H9 (cell line): ENCODE results near the gene FAM174B. TPM values are rescaled to one million over a fixed set of nuclear protein-coding genes. Genes with fewer than 3 reads are reported as not detected.

ENCODE experiments used
- DNase-seq: peaks from one replicate; pipeline ENCODE4 v3.0.0-alpha.2; 2017
- H2AFZ ChIP-seq: one replicate; pipeline ENCODE4 v1.6.1; 2013; ENCODE audit warnings: mild to moderate bottlenecking, low read length, control low read depth, moderate library complexity
- H2AK5ac ChIP-seq: 2 replicates; pipeline ENCODE4 v1.6.1; 2013; ENCODE audit warnings: low read length, control low read depth, mixed read lengths; ENCODE audit not compliant: insufficient read length
- H2BK120ac ChIP-seq: one replicate; pipeline ENCODE4 v1.6.1; 2013; ENCODE audit warnings: low read depth, mild to moderate bottlenecking, low read length, control low read depth, inconsistent platforms; ENCODE audit not compliant: poor library complexity, severe bottlenecking
- H2BK12ac ChIP-seq: 2 replicates; pipeline ENCODE4 v1.6.1; 2013; ENCODE audit warnings: low read length, control low read depth, mixed read lengths, low read depth; ENCODE audit not compliant: insufficient read length
- H2BK15ac ChIP-seq: 2 replicates; pipeline ENCODE4 v1.6.1; 2013; ENCODE audit warnings: low read depth, low read length, control low read depth
- H2BK20ac ChIP-seq: one replicate; pipeline ENCODE4 v1.6.1; 2013; ENCODE audit warnings: low read depth, mild to moderate bottlenecking, low read length, control low read depth, inconsistent platforms; ENCODE audit not compliant: poor library complexity, severe bottlenecking
- H2BK5ac ChIP-seq: 2 replicates; pipeline ENCODE4 v1.6.1; 2013; ENCODE audit warnings: low read length, control low read depth, mixed read lengths; ENCODE audit not compliant: insufficient read length
- H3K14ac ChIP-seq: 2 replicates; pipeline ENCODE4 v1.6.1; 2013; ENCODE audit warnings: low read length, control low read depth; ENCODE audit not compliant: insufficient read depth
- H3K18ac ChIP-seq: 2 replicates; pipeline ENCODE4 v1.6.1; 2013; ENCODE audit warnings: low read depth, mild to moderate bottlenecking, mixed read lengths, low read length, control low read depth; ENCODE audit not compliant: insufficient read length
- H3K23ac ChIP-seq: 2 replicates; pipeline ENCODE4 v1.6.1; 2013; ENCODE audit warnings: low read length, control low read depth, mixed read lengths, low read depth; ENCODE audit not compliant: insufficient read length
- H3K23me2 ChIP-seq: 2 replicates; pipeline ENCODE4 v1.6.1; 2013; ENCODE audit warnings: low read depth, mild to moderate bottlenecking, mixed read lengths, low read length, control low read depth; ENCODE audit not compliant: insufficient read length, poor library complexity, severe bottlenecking
- H3K27ac ChIP-seq: 2 replicates; pipeline ENCODE4 v1.5.1; 2013; ENCODE audit warnings: low read length, control low read depth, mixed read lengths, low read depth; ENCODE audit not compliant: insufficient read length
- H3K27me3 ChIP-seq: 2 replicates; pipeline ENCODE4 v1.6.1; 2013; ENCODE audit warnings: low read length, control low read depth, inconsistent platforms; ENCODE audit not compliant: insufficient read depth
- H3K4ac ChIP-seq: 2 replicates; pipeline ENCODE4 v1.6.1; 2013; ENCODE audit warnings: low read depth, mild to moderate bottlenecking, control low read depth, inconsistent platforms, low read length, moderate library complexity
- H3K4me1 ChIP-seq: 2 replicates; pipeline ENCODE4 v1.6.1; 2013; ENCODE audit warnings: low read length, control low read depth, inconsistent platforms; ENCODE audit not compliant: insufficient read depth
- H3K4me2 ChIP-seq: 2 replicates; pipeline ENCODE4 v1.6.1; 2013; ENCODE audit warnings: low read length, control low read depth, mixed read lengths; ENCODE audit not compliant: insufficient read length, insufficient read depth
- H3K56ac ChIP-seq: 2 replicates; pipeline ENCODE4 v1.6.1; 2013; ENCODE audit warnings: low read depth, mild to moderate bottlenecking, mixed read lengths, low read length, control low read depth; ENCODE audit not compliant: insufficient read length
- H3K79me1 ChIP-seq: 2 replicates; pipeline ENCODE4 v1.6.1; 2013; ENCODE audit warnings: low read depth, mild to moderate bottlenecking, moderate library complexity, low read length, control low read depth, inconsistent platforms; ENCODE audit not compliant: insufficient read depth, poor library complexity, severe bottlenecking
- H3K79me2 ChIP-seq: 2 replicates; pipeline ENCODE4 v1.6.1; 2013; ENCODE audit warnings: low read length, control low read depth, inconsistent platforms; ENCODE audit not compliant: insufficient read depth
- H3K9ac ChIP-seq: 2 replicates; pipeline ENCODE4 v1.6.1; 2013; ENCODE audit warnings: low read length, control low read depth, mixed read lengths; ENCODE audit not compliant: insufficient read length; ENCODE audit errors: extremely low read depth
- H3K9me3 ChIP-seq: one replicate; pipeline ENCODE4 v1.6.1; 2013; ENCODE audit warnings: low read depth, low read length, inconsistent platforms; ENCODE audit not compliant: control insufficient read depth
- H3T11ph ChIP-seq: one replicate; pipeline ENCODE4 v1.6.1; 2013; ENCODE audit warnings: mild to moderate bottlenecking, low read length, control low read depth, inconsistent platforms
- H4K20me1 ChIP-seq: one replicate; pipeline ENCODE4 v1.6.1; 2013; ENCODE audit not compliant: control insufficient read depth, insufficient read length, insufficient read depth
- H4K5ac ChIP-seq: 2 replicates; pipeline ENCODE4 v1.6.1; 2013; ENCODE audit warnings: low read depth, mild to moderate bottlenecking, mixed read lengths, low read length, control low read depth; ENCODE audit not compliant: insufficient read length
- H4K8ac ChIP-seq: replicated peaks from 2 replicates; pipeline ENCODE4 v1.6.1; 2013; ENCODE audit warnings: low read length, control low read depth, mixed read lengths, low read depth; ENCODE audit not compliant: insufficient read length
- H4K91ac ChIP-seq: 2 replicates; pipeline ENCODE4 v1.6.1; 2013; ENCODE audit warnings: low read depth, mild to moderate bottlenecking, moderate library complexity, mixed read lengths, low read length, control low read depth; ENCODE audit not compliant: insufficient read length
- H3K27ac Mint-ChIP-seq, 3 experiments: 2 replicates in 2 of 3; 3 replicates in 1 of 3; pipeline ENCODE4 v1.8.0; 2020 to 2021; ENCODE audit warnings: mixed read lengths in 3 of 3, mild to moderate bottlenecking in 1 of 3, moderate library complexity in 1 of 3
- H3K27me3 Mint-ChIP-seq: 2 replicates; pipeline ENCODE4 v1.8.0; 2021; ENCODE audit warnings: low read depth, mild to moderate bottlenecking, moderate library complexity, mixed read lengths
- H3K36me3 Mint-ChIP-seq, 3 experiments: 2 replicates in 2 of 3; 3 replicates in 1 of 3; pipeline ENCODE4 v1.8.0; 2020 to 2021; ENCODE audit warnings: low read depth in 3 of 3, mixed read lengths in 3 of 3; ENCODE audit not compliant: insufficient read depth in 1 of 3
- H3K4me1 Mint-ChIP-seq, 2 experiments: 2 replicates each; pipeline ENCODE4 v1.8.0; 2020; ENCODE audit warnings: mixed read lengths in 2 of 2
- H3K4me3 Mint-ChIP-seq, 2 experiments: 2 replicates in 1 of 2; 3 replicates in 1 of 2; pipeline ENCODE4 v1.8.0; 2020 to 2021; ENCODE audit warnings: mild to moderate bottlenecking in 2 of 2, mixed read lengths in 2 of 2, moderate library complexity in 1 of 2
- H3K9me3 Mint-ChIP-seq, 2 experiments: 2 replicates in 1 of 2; 3 replicates in 1 of 2; pipeline ENCODE4 v1.8.0; 2020; ENCODE audit warnings: mild to moderate bottlenecking in 2 of 2, mixed read lengths in 2 of 2, moderate library complexity in 1 of 2
- CTCF ChIP-seq: fragments of 200-600 bp; sonication (generic); conservative IDR thresholded peaks from 3 replicates; pipeline ENCODE4 v1.8.0; 2021; ENCODE audit warnings: antibody characterized with exemption, mild to moderate bottlenecking
- WGBS: extraction: QIAGEN DNeasy Blood & Tissue Kit; methylation state at CpG from one replicate; pipeline ENCODE4 v1.1.7; 2013; ENCODE audit warnings: missing lambda C conversion rate, low lambda C conversion rate, mixed read lengths; ENCODE audit not compliant: insufficient read length; ENCODE audit errors: extremely low coverage; 5-methylcytosine and 5-hydroxymethylcytosine counted together
- total RNA-seq: library from RNA; stranded (reverse); gene quantifications from 2 replicates; pipeline ENCODE4 v1.2.1, GENCODE V29; 2021

FAM174B gene
- total RNA-seq, 1 experiment from 2014 or later, result 38.0 TPM

- Mint-ChIP-seq H3K9me3 (peaks cover 13 to 15% of the 10 kb centered on the region in 2 experiments; a peak in 4 of 5 replicates), H3K36me3 (peaks cover 0 to 18% (median 1%) of the 10 kb centered on the region in 3 experiments; a peak in 3 of 7 replicates), H3K4me3 (no peak overlapping the region), H3K27ac (no peak overlapping the region), H3K4me1 (peaks cover 2 to 6% of the 10 kb centered on the region in 2 experiments; a peak in 2 of 4 replicates), H3K27me3 (peaks cover 12% of the 10 kb centered on the region)
- Histone ChIP-seq H3K4me2 (no peak overlapping the region), H3K9me3 (no peaks in the 10 kb centered on the region), H2BK5ac (no peak overlapping the region), H4K91ac (no peak overlapping the region), H3K4me1 (no peaks in the 10 kb centered on the region), H3K18ac (no peak overlapping the region), H3K79me2 (no peaks in the 10 kb centered on the region), H3K79me1 (no peaks in the 10 kb centered on the region), H3K4ac (no peak overlapping the region), H3K23me2 (no peaks in the 10 kb centered on the region), H3K14ac (no peak overlapping the region), H2BK120ac (no peak overlapping the region), H3K27me3 (no peaks in the 10 kb centered on the region), H4K20me1 (no peaks in the 10 kb centered on the region), H4K5ac (no peak overlapping the region), H2BK15ac (no peak overlapping the region), H3K27ac (no peak overlapping the region), H4K8ac (no peak overlapping the region), H2BK12ac (no peak overlapping the region), H2AK5ac (no peak overlapping the region), H3T11ph (no peak overlapping the region), H2BK20ac (no peak overlapping the region), H3K23ac (no peak overlapping the region), H3K56ac (no peak overlapping the region), H2AFZ (no peak overlapping the region), H3K9ac (no peak overlapping the region)
- no peak for TF ChIP-seq CTCF
- DNase-seq, result no peak
- WGBS, result no CpG with 5 or more reads among the region's 4 CpGs
Measured at GRCh38 chr15:92584105-92584504, 71.5 kb downstream of the FAM174B start.
